ENCODE data around the gene PPP6R1. TPM values are rescaled to one million over a fixed set of nuclear protein-coding genes. Genes with fewer than 3 reads are reported as not detected.

Gene PPP6R1
- total RNA-seq, 2 donors from 2014 or later = 74.8 to 79.9 TPM

GRCh38 chr19:55255618-55256423, 3.0 kb downstream of the PPP6R1 start:
- Mint-ChIP-seq H3K4me1 (peaks cover 41% of the 10 kb centered on the region), H3K27ac (peak overlapping the region; percentile 84), H3K9me3 (no peaks in the 10 kb centered on the region), H3K27me3 (ENCODE audit: insufficient read depth) (no peaks in the 10 kb centered on the region), H3K36me3 (ENCODE audit: low read depth) (peaks cover 3% of the 10 kb centered on the region), H3K4me3 (peak overlapping the region; percentile 98)
- whole genome bisulfite sequencing, 2 experiments (ENCODE audit: insufficient coverage in 1 of 2, insufficient read length in 1 of 2) = 88 to 91% methylated on average over 16 to 17 of the region's 17 CpGs
- H3K27me3 ChIP-seq (ENCODE audit: control insufficient read depth, insufficient read depth, low read length, poor library complexity, severe bottlenecking) = no peaks in the 10 kb centered on the region
- peak overlapping the region; percentile 90 for H3K4me3 ChIP-seq (ENCODE audit: low read length)
- no peak overlapping the region for H3K9ac ChIP-seq (ENCODE audit: extremely low read depth, low read length, poor library complexity, severe bottlenecking)
- H3K4me1 ChIP-seq (ENCODE audit: control insufficient read depth, insufficient read depth, low read length) = peaks cover 11% of the 10 kb centered on the region
- no peak for DNase-seq
- no peak overlapping the region for H3K27ac ChIP-seq (ENCODE audit: low read depth, low read length)
- no peaks in the 10 kb centered on the region for H3K9me3 ChIP-seq (ENCODE audit: control insufficient read depth, low read length)
- peaks cover 9% of the 10 kb centered on the region for H3K36me3 ChIP-seq (ENCODE audit: control insufficient read depth, insufficient read depth, low read length)
- TF ChIP-seq, protein P1, sequence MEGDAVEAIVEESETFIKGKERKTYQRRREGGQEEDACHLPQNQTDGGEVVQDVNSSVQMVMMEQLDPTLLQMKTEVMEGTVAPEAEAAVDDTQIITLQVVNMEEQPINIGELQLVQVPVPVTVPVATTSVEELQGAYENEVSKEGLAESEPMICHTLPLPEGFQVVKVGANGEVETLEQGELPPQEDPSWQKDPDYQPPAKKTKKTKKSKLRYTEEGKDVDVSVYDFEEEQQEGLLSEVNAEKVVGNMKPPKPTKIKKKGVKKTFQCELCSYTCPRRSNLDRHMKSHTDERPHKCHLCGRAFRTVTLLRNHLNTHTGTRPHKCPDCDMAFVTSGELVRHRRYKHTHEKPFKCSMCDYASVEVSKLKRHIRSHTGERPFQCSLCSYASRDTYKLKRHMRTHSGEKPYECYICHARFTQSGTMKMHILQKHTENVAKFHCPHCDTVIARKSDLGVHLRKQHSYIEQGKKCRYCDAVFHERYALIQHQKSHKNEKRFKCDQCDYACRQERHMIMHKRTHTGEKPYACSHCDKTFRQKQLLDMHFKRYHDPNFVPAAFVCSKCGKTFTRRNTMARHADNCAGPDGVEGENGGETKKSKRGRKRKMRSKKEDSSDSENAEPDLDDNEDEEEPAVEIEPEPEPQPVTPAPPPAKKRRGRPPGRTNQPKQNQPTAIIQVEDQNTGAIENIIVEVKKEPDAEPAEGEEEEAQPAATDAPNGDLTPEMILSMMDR (conservative IDR thresholded peaks at IDR 0.05) = no peak

- TF ChIP-seq, protein P1 (conservative IDR thresholded peaks at IDR 0.05) = no peak
- Histone ChIP-seq H3K9me3 (ENCODE audit: control insufficient read depth, low read length) (no peaks in the 10 kb centered on the region), H3K4me3 (ENCODE audit: low read length) (no peak overlapping the region), H3K4me1 (ENCODE audit: control insufficient read depth, insufficient read depth, low read length) (peaks cover 11% of the 10 kb centered on the region), H3K9ac (ENCODE audit: extremely low read depth, low read length, poor library complexity, severe bottlenecking) (no peak overlapping the region), H3K36me3 (ENCODE audit: control insufficient read depth, insufficient read depth, low read length) (peaks cover 9% of the 10 kb centered on the region), H3K27ac (ENCODE audit: low read depth, low read length) (no peak overlapping the region), H3K27me3 (ENCODE audit: control insufficient read depth, insufficient read depth, low read length, poor library complexity, severe bottlenecking) (no peaks in the 10 kb centered on the region)
- 86 to 95% methylated on average over 5 to 6 of the region's 6 CpGs for WGBS, 2 experiments (ENCODE audit: insufficient coverage in 1 of 2, insufficient read length in 1 of 2)
- Mint-ChIP-seq H3K27me3 (ENCODE audit: insufficient read depth) (no peaks in the 10 kb centered on the region), H3K36me3 (ENCODE audit: low read depth) (peaks cover 3% of the 10 kb centered on the region), H3K4me1 (peaks cover 41% of the 10 kb centered on the region), H3K4me3 (no peak overlapping the region), H3K27ac (peak overlapping the region; percentile 29), H3K9me3 (no peaks in the 10 kb centered on the region)
- no peak for DNase-seq
These were observed 4.2 kb downstream of the PPP6R1 start for GRCh38 chr19:55254625-55254977.

DNA sequence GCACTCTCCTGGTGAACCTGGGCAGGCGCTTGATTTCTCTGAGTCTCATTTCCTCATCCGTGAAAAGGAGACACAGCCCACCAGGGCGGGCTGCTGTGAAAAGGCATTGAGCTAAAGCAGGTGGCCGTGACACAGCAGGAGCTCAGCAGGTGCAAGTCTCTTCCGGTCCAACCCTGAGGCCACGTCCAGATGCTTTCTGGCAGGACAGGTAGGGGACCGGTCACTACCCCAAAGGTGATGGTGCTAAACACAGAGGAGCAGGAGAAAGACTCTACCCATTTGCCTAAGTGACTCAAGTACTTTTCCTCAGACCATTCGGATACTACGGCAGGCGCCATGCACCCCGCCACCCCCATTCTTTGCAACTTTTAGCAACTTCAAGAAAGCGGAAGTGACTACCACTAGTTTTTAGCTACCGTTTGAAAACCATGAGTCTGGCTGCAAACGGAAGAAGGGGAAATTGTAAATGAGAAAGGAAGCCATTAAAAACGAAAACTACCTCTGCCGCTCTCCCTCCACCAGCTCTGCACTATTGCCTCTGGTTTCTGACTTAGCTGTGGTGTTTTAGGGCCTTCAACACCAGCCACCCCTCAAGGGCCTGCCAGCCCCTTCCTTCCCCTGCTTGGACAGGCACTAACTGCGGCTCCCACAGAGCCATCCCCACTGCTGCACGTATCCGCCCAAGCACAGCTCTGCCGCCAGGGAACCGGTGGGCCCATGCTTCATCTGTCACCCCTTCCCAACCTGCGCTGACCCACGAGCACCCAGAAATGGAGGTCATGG, 4.8 kb downstream of the PPP6R1 start:
- WGBS, 2 experiments (ENCODE audit: insufficient coverage in 1 of 2, insufficient read length in 1 of 2) = 89 to 95% methylated on average over 11 to 23 of the region's 23 CpGs
- DNase-seq = no peak

More for the DNA sequence above, 4.8 kb downstream of the PPP6R1 start:
- H3K4me1 Mint-ChIP-seq = peaks cover 38% of the 10 kb centered on the region
- H3K27me3 Mint-ChIP-seq (ENCODE audit: insufficient read depth) = no peaks in the 10 kb centered on the region
- no peak overlapping the region for H3K4me3 Mint-ChIP-seq
- H3K9me3 Mint-ChIP-seq = no peaks in the 10 kb centered on the region
- Histone ChIP-seq H3K27me3 (ENCODE audit: control insufficient read depth, insufficient read depth, low read length, poor library complexity, severe bottlenecking) (no peaks in the 10 kb centered on the region), H3K9ac (ENCODE audit: extremely low read depth, low read length, poor library complexity, severe bottlenecking) (no peak overlapping the region), H3K36me3 (ENCODE audit: control insufficient read depth, insufficient read depth, low read length) (peaks cover 9% of the 10 kb centered on the region), H3K9me3 (ENCODE audit: control insufficient read depth, low read length) (no peaks in the 10 kb centered on the region), H3K27ac (ENCODE audit: low read depth, low read length) (no peak overlapping the region), H3K4me1 (ENCODE audit: control insufficient read depth, insufficient read depth, low read length) (peaks cover 11% of the 10 kb centered on the region), H3K4me3 (ENCODE audit: low read length) (no peak overlapping the region)
- TF ChIP-seq, protein P1 (conservative IDR thresholded peaks at IDR 0.05) = no peak
- peak overlapping the region; percentile 82 for H3K27ac Mint-ChIP-seq
- peaks cover 3% of the 10 kb centered on the region for H3K36me3 Mint-ChIP-seq (ENCODE audit: low read depth)
